CD4-positive, CD25-positive, alpha-beta regulatory T cell (primary cell): ENCODE data around the gene CYB561D1. TPM values are rescaled to one million over a fixed set of nuclear protein-coding genes. Genes with fewer than 3 reads are reported as not detected.

Experiments used
- ATAC-seq, 2 donors: fragments of 150-1000 bp; cut with Tn5 transposase; one replicate each; pipeline ENCODE4 v1.10.0; 2021; ENCODE audit warnings: low read depth in 2 of 2, moderate number of reproducible peaks in 2 of 2, moderate library complexity in 1 of 2
- DNase-seq, 3 donors: peaks; one replicate each; pipeline versions ENCODE4 v3.0.0 to v3.0.0-alpha.2; 2012 to 2022; ENCODE audit warnings: mixed read lengths in 1 of 3
- H3K27ac ChIP-seq: one replicate; pipeline ENCODE4 v1.7.0; 2013; ENCODE audit warnings: mild to moderate bottlenecking, low read length; ENCODE audit not compliant: insufficient read depth, poor library complexity, severe bottlenecking
- H3K27me3 ChIP-seq: one replicate; pipeline ENCODE4 v1.7.0; 2013; ENCODE audit warnings: low read length; ENCODE audit not compliant: control insufficient read depth, insufficient read depth
- H3K36me3 ChIP-seq: one replicate; pipeline ENCODE4 v1.7.0; 2013; ENCODE audit warnings: mild to moderate bottlenecking, low read length, moderate library complexity; ENCODE audit not compliant: control insufficient read depth, insufficient read depth
- H3K4me1 ChIP-seq: 2 replicates; pipeline ENCODE4 v1.7.0; 2013; ENCODE audit warnings: mild to moderate bottlenecking, low read length; ENCODE audit not compliant: insufficient read depth, control insufficient read depth, poor library complexity, severe bottlenecking
- H3K4me3 ChIP-seq: one replicate; pipeline ENCODE4 v1.7.0; 2013; ENCODE audit warnings: low read depth, mild to moderate bottlenecking, low read length, moderate library complexity
- H3K9me3 ChIP-seq, 2 experiments: 1 replicate in 1 of 2; 2 replicates in 1 of 2; pipeline ENCODE4 v1.7.0; 2013; ENCODE audit warnings: low read length in 2 of 2, mild to moderate bottlenecking in 1 of 2, moderate library complexity in 1 of 2; ENCODE audit not compliant: control insufficient read depth in 2 of 2
- H3K27ac Mint-ChIP-seq, 3 donors: one replicate each; pipeline ENCODE4 v1.8.0; 2020 to 2022; ENCODE audit warnings: mild to moderate bottlenecking in 3 of 3, mixed read lengths in 3 of 3, moderate library complexity in 2 of 3
- H3K27me3 Mint-ChIP-seq: one replicate; pipeline ENCODE4 v1.8.0; 2022; ENCODE audit warnings: mild to moderate bottlenecking, mixed read lengths
- H3K36me3 Mint-ChIP-seq: one replicate; pipeline ENCODE4 v1.8.0; 2020; ENCODE audit warnings: mixed read lengths
- H3K4me1 Mint-ChIP-seq, 4 donors: one replicate each; pipeline ENCODE4 v1.8.0; 2020 to 2022; ENCODE audit warnings: mixed read lengths in 4 of 4, mild to moderate bottlenecking in 1 of 4
- H3K4me3 Mint-ChIP-seq, 4 donors: one replicate each; pipeline ENCODE4 v1.8.0; 2020 to 2022; ENCODE audit warnings: mild to moderate bottlenecking in 4 of 4, mixed read lengths in 4 of 4, moderate library complexity in 3 of 4
- H3K9me3 Mint-ChIP-seq, 7 donors: one replicate each; pipeline ENCODE4 v1.8.0; 2020 to 2022; ENCODE audit warnings: mixed read lengths in 7 of 7, mild to moderate bottlenecking in 3 of 7, moderate library complexity in 2 of 7
- polyA plus RNA-seq, 4 donors: library from polyadenylated mRNA; unstranded; fragments of 300-500 nt; fragmentation: Illumina TruSeq; gene quantifications; one replicate each; pipeline ENCODE4 v1.2.3, GENCODE V29; 2021
- total RNA-seq: library from RNA; stranded (reverse); gene quantifications from one replicate; pipeline ENCODE4 v1.2.3, GENCODE V29; 2022

The CYB561D1 gene
- total and polyA plus RNA-seq, 5 donors from 2014 or later: 11.5 to 30.7 (median 20.3) TPM

- Mint-ChIP-seq H3K4me1 (peaks cover 4 to 67% (median 45%) of the 10 kb centered on the region in 4 donors), H3K27me3 (peaks cover 5% of the 10 kb centered on the region), H3K9me3 (no peaks in the 10 kb centered on the region), H3K27ac (peak within 1 kb of the TSS; percentile 97 to 100 (median 99)), H3K4me3 (peak within 1 kb of the TSS; percentile 98 to 100 (median 100)), H3K36me3 (peaks cover 4% of the 10 kb centered on the region)
- Histone ChIP-seq H3K4me3 (peak within 1 kb of the TSS; percentile 93), H3K36me3 (no peaks in the 10 kb centered on the region), H3K9me3 (no peaks in the 10 kb centered on the region), H3K27me3 (no peaks in the 10 kb centered on the region), H3K4me1 (peaks cover 49% of the 10 kb centered on the region), H3K27ac (peak within 1 kb of the TSS; percentile 92)
- ATAC-seq (peak; percentile 96 to 97), DNase-seq (peak; percentile 95 to 99 (median 95))
Measured at GRCh38 chr1:109548321-109549267, 54.7 kb downstream of the CYB561D1 start, which contains the start of gene GNAI3. TSS of gene GNAI3 (plus strand) at chr1:109548615. CDS start at chr1:109548721, 106 bp downstream.

Other genes with a start within 250 kb of the CYB561D1 start
- 2.5 TPM for gene CELSR2, start 244.6 kb upstream of the CYB561D1 start, total RNA-seq
- gene CELSR2, start 244.6 kb upstream of the CYB561D1 start, polyA plus RNA-seq: under 1 TPM; 0.02 to 0.24 (median 0.11) TPM
- gene PSRC1, start 210.9 kb upstream of the CYB561D1 start, total RNA-seq: 0.74 TPM
- gene PSRC1, start 210.9 kb upstream of the CYB561D1 start, polyA plus RNA-seq: 1 to 10 TPM in 1 of 4 donors, under 1 TPM in 3; 0.14 to 1.0 (median 0.38) TPM
- not detected for gene MYBPHL, start 187.1 kb upstream of the CYB561D1 start, total RNA-seq
- not detected for gene MYBPHL, start 187.1 kb upstream of the CYB561D1 start, polyA plus RNA-seq
- gene SORT1, start 96.2 kb upstream of the CYB561D1 start, total RNA-seq: 0.86 TPM
- not detected for gene SORT1, start 96.2 kb upstream of the CYB561D1 start, polyA plus RNA-seq
- gene PSMA5, start 67.6 kb upstream of the CYB561D1 start, total RNA-seq: 61.5 TPM
- 100 to 1,000 TPM; 121 to 207 (median 153) TPM for gene PSMA5, start 67.6 kb upstream of the CYB561D1 start, polyA plus RNA-seq
- not detected for gene SYPL2, start 27.5 kb upstream of the CYB561D1 start, total RNA-seq
- not detected for gene SYPL2, start 27.5 kb upstream of the CYB561D1 start, polyA plus RNA-seq
- 13.2 TPM for gene ATXN7L2, start 10.2 kb upstream of the CYB561D1 start, total RNA-seq
- gene ATXN7L2, start 10.2 kb upstream of the CYB561D1 start, polyA plus RNA-seq: 1 to 10 TPM; 4.7 to 8.0 (median 5.6) TPM
- 6.6 TPM for gene AMIGO1, start 15.6 kb downstream of the CYB561D1 start, total RNA-seq
- 10 to 100 TPM in 3 of 4 donors, 1 to 10 TPM in 1; 5.2 to 17.1 (median 11.8) TPM for gene AMIGO1, start 15.6 kb downstream of the CYB561D1 start, polyA plus RNA-seq
- gene GPR61, start 45.8 kb downstream of the CYB561D1 start, total RNA-seq: 0.20 TPM
- under 1 TPM in 2 of 4 donors, not detected in 2; 0.43 TPM for gene GPR61, start 45.8 kb downstream of the CYB561D1 start, polyA plus RNA-seq
- 7.4 TPM for gene GNAI3, start 54.5 kb downstream of the CYB561D1 start, total RNA-seq
- gene GNAI3, start 54.5 kb downstream of the CYB561D1 start, polyA plus RNA-seq: 10 to 100 TPM in 2 of 4 donors, 1 to 10 TPM in 2; 9.4 to 10.3 (median 9.9) TPM
- not detected for gene GNAT2, start 125.5 kb downstream of the CYB561D1 start, total RNA-seq
- under 1 TPM in 1 of 4 donors, not detected in 3; 0.40 TPM for gene GNAT2, start 125.5 kb downstream of the CYB561D1 start, polyA plus RNA-seq
- 203 TPM for gene AMPD2, start 125.7 kb downstream of the CYB561D1 start, total RNA-seq
- gene AMPD2, start 125.7 kb downstream of the CYB561D1 start, polyA plus RNA-seq: 10 to 100 TPM; 23.3 to 30.9 (median 26.7) TPM
- 14.4 TPM for gene GSTM4, start 162.0 kb downstream of the CYB561D1 start, total RNA-seq
- gene GSTM4, start 162.0 kb downstream of the CYB561D1 start, polyA plus RNA-seq: 10 to 100 TPM in 3 of 4 donors, 1 to 10 TPM in 1; 2.2 to 31.4 (median 17.6) TPM
- gene GSTM2, start 174.0 kb downstream of the CYB561D1 start, total RNA-seq: 36.2 TPM
- gene GSTM2, start 174.0 kb downstream of the CYB561D1 start, polyA plus RNA-seq: 10 to 100 TPM in 2 of 4 donors, 1 to 10 TPM in 2; 8.0 to 11.9 (median 10.4) TPM
- gene GSTM1, start 193.7 kb downstream of the CYB561D1 start, total RNA-seq: 18.7 TPM
- 100 to 1,000 TPM in 1 of 4 donors, 10 to 100 TPM in 2, not detected in 1; 38.8 to 123 (median 53.4) TPM for gene GSTM1, start 193.7 kb downstream of the CYB561D1 start, polyA plus RNA-seq
- gene GSTM5, start 218.2 kb downstream of the CYB561D1 start, total RNA-seq: not detected
- not detected for gene GSTM5, start 218.2 kb downstream of the CYB561D1 start, polyA plus RNA-seq
- 5.3 TPM for gene GSTM3, start 246.9 kb downstream of the CYB561D1 start, total RNA-seq
- gene GSTM3, start 246.9 kb downstream of the CYB561D1 start, polyA plus RNA-seq: 10 to 100 TPM in 3 of 4 donors, 1 to 10 TPM in 1; 3.9 to 50.1 (median 48.7) TPM